GM12878 (cell line): ENCODE measurements around the gene FAT1.

Experiments
- BMI1 ChIP-seq: fragments of 450-650 bp; IDR thresholded peaks from 2 replicates; pipeline ENCODE4 v1.6.1; 2016; ENCODE audit warnings: mild to moderate bottlenecking, moderate library complexity, borderline replicate concordance
- CBX5 ChIP-seq: sonication (generic); IDR thresholded peaks from 2 replicates; pipeline ENCODE4 v1.6.1; 2016; ENCODE audit warnings: low read depth, moderate library complexity, mild to moderate bottlenecking, inconsistent platforms
- CTCF ChIP-seq, 3 experiments: IDR thresholded peaks in 2 of 3; conservative IDR thresholded peaks in 1 of 3; 2 replicates each; pipeline ENCODE4 v1.5.1; 2011; ENCODE audit warnings: low read depth in 3 of 3, low read length in 3 of 3, mild to moderate bottlenecking in 3 of 3, control low read depth in 2 of 3, moderate library complexity in 2 of 3, inconsistent platforms in 1 of 3, mixed read lengths in 1 of 3; ENCODE audit not compliant: control insufficient read depth in 2 of 3, insufficient read depth in 1 of 3; ENCODE audit errors: extremely low read depth in 1 of 3
- EP300 ChIP-seq, 2 experiments: fragments of 150-350 bp in 1 of 2; IDR thresholded peaks; 2 replicates each; pipeline ENCODE4 v1.6.1; 2011 to 2012; ENCODE audit warnings: low read depth in 2 of 2, low read length in 2 of 2, borderline replicate concordance in 1 of 2, improper control_type of control experiment in 1 of 2, inconsistent platforms in 1 of 2; ENCODE audit not compliant: control insufficient read depth in 1 of 2
- JUNB ChIP-seq: IDR thresholded peaks from 2 replicates; pipeline ENCODE4 v1.6.1; 2016; ENCODE audit warnings: antibody characterized with exemption, mild to moderate bottlenecking
- ZNF274 ChIP-seq: IDR thresholded peaks from one replicate; pipeline ENCODE4 v1.8.0; 2011; ENCODE audit not compliant: insufficient read length, insufficient read depth

- TF ChIP-seq EP300 (IDR thresholded peaks at IDR 0.05; ENCODE audit: borderline replicate concordance in 1 of 2, control insufficient read depth in 1 of 2, low read depth in 2 of 2, low read length in 2 of 2) = no peak
- no peak for TF ChIP-seq CBX5
- no peak for TF ChIP-seq CTCF (IDR thresholded peaks at IDR 0.05 in 2 of 3, conservative IDR thresholded peaks at IDR 0.05 in 1 of 3; ENCODE audit: control insufficient read depth in 2 of 3, extremely low read depth in 1 of 3, insufficient read depth in 1 of 3, low read depth in 3 of 3, low read length in 3 of 3)
- TF ChIP-seq BMI1 = no peak
- TF ChIP-seq ZNF274 = no peak
- TF ChIP-seq JUNB = no peak
These were observed 25.1 kb downstream of the FAT1 start for GRCh38 chr4:186698525-186698924.
